Activated CD4-positive, alpha-beta T cell treated with anti-CD3 and anti-CD28 coated beads, Interleukin-10, Interleukin-2, amounts not matched to agents 100 ng/mL and 50 ng/mL, durations not matched to agents 16 hours and 8 hours (primary cell): Measurements from ENCODE around the gene TBC1D14.
"Not testable (repeated sequence)": the region's sequence is repeated elsewhere in the genome, so short reads cannot be mapped to it uniquely, and the experiment has no call there.

Source experiments
- DNase-seq: peaks from one replicate; pipeline ENCODE4 v3.0.0-alpha.2; 2020

Gene TBC1D14

GRCh38 chr4:6910960-6911874, 1.6 kb downstream of the TBC1D14 start:
- no peak for DNase-seq

GRCh38 chr4:6911917-6912316, 2.3 kb downstream of the TBC1D14 start:
- not testable (repeated sequence) for DNase-seq

GRCh38 chr4:6912441-6912840, 2.8 kb downstream of the TBC1D14 start:
- no peak for DNase-seq

- no peak for DNase-seq
Observed at GRCh38 chr4:6913350-6913905, 3.8 kb downstream of the TBC1D14 start.

- DNase-seq = no peak
Observed at GRCh38 chr4:6914448-6914847, 4.8 kb downstream of the TBC1D14 start.

- DNase-seq = no peak
Observed at GRCh38 chr4:6915041-6916005, 5.7 kb downstream of the TBC1D14 start.

GRCh38 chr4:6916069-6916586, 6.5 kb downstream of the TBC1D14 start:
- no peak for DNase-seq

- peak; percentile 87 for DNase-seq
Observed at GRCh38 chr4:6916587-6917460, 7.2 kb downstream of the TBC1D14 start.

GRCh38 chr4:6917461-6918271, 8.0 kb downstream of the TBC1D14 start:
- DNase-seq = peak; percentile 53

GRCh38 chr4:6918338-6918737, 8.7 kb downstream of the TBC1D14 start:
- no peak for DNase-seq

- no peak for DNase-seq
Observed at GRCh38 chr4:6920171-6920570, 10.5 kb downstream of the TBC1D14 start.

- no peak for DNase-seq
Observed at GRCh38 chr4:6923507-6923906, 13.9 kb downstream of the TBC1D14 start.

- no peak for DNase-seq
Observed at GRCh38 chr4:6924361-6924779, 14.7 kb downstream of the TBC1D14 start.

GRCh38 chr4:6925357-6925836, 15.8 kb downstream of the TBC1D14 start:
- peak; percentile 74 for DNase-seq

- DNase-seq = peak; percentile 65
Observed at GRCh38 chr4:6926081-6926480, 16.5 kb downstream of the TBC1D14 start.

GRCh38 chr4:6926681-6927478, 17.3 kb downstream of the TBC1D14 start:
- DNase-seq = peak; percentile 77

- DNase-seq = no peak
Observed at GRCh38 chr4:6928081-6928480, 18.5 kb downstream of the TBC1D14 start.

- DNase-seq = no peak
Observed at GRCh38 chr4:6929339-6929811, 19.7 kb downstream of the TBC1D14 start.

- DNase-seq = no peak
Observed at GRCh38 chr4:6929812-6930464, 20.3 kb downstream of the TBC1D14 start.
